Measurements from ENCODE around the gene CRTC2. TPM values are rescaled to one million over a fixed set of nuclear protein-coding genes. Genes with fewer than 3 reads are reported as not detected.

The CRTC2 gene
- total RNA-seq, 1 experiment from 2014 or later = 45.7 TPM

GRCh38 chr1:153985341-153985912 is 27.0 kb upstream of the CRTC2 start:
- Histone ChIP-seq H4K8ac (replicated peaks; ENCODE audit: insufficient read length, low read depth, low read length) (no peak overlapping the region), H2BK15ac (ENCODE audit: low read depth, low read length) (no peak overlapping the region), H4K5ac (ENCODE audit: insufficient read length, low read depth, low read length) (no peak overlapping the region), H3K79me2 (ENCODE audit: insufficient read depth, low read length) (peaks cover 1% of the 10 kb centered on the region; the same call in 1 of the 2 replicates), H3K4me1 (ENCODE audit: insufficient read depth, low read length) (no peaks in the 10 kb centered on the region), H3K4me2 (ENCODE audit: insufficient read depth, insufficient read length, low read length) (peak overlapping the region; percentile 84), H3K23ac (ENCODE audit: insufficient read length, low read depth, low read length) (no peak overlapping the region), H3T11ph (ENCODE audit: low read length) (no peak overlapping the region), H3K27me3 (ENCODE audit: insufficient read depth, low read length) (no peaks in the 10 kb centered on the region), H2BK5ac (ENCODE audit: insufficient read length, low read length) (no peak overlapping the region), H3K4ac (ENCODE audit: low read depth, low read length) (no peak overlapping the region), H3K79me1 (ENCODE audit: insufficient read depth, low read depth, low read length, poor library complexity, severe bottlenecking) (no peaks in the 10 kb centered on the region), H3K56ac (ENCODE audit: insufficient read length, low read depth, low read length) (no peak overlapping the region), H3K14ac (ENCODE audit: insufficient read depth, low read length) (peak overlapping the region; percentile 23), H3K27ac (ENCODE audit: insufficient read length, low read depth, low read length) (no peak overlapping the region), H3K9me3 (ENCODE audit: control insufficient read depth, low read depth, low read length) (no peaks in the 10 kb centered on the region), H3K23me2 (ENCODE audit: insufficient read length, low read depth, low read length, poor library complexity, severe bottlenecking) (peaks cover 18% of the 10 kb centered on the region), H2AK5ac (ENCODE audit: insufficient read length, low read length) (no peak overlapping the region), H4K20me1 (ENCODE audit: control insufficient read depth, insufficient read depth, insufficient read length) (no peaks in the 10 kb centered on the region), H4K91ac (ENCODE audit: insufficient read length, low read depth, low read length) (no peak overlapping the region), H2BK12ac (ENCODE audit: insufficient read length, low read depth, low read length) (no peak overlapping the region), H2BK20ac (ENCODE audit: low read depth, low read length, poor library complexity, severe bottlenecking) (no peak overlapping the region), H2AFZ (ENCODE audit: low read length) (peak overlapping the region; percentile 15), H3K18ac (ENCODE audit: insufficient read length, low read depth, low read length) (peak overlapping the region; percentile 22), H3K9ac (ENCODE audit: extremely low read depth, insufficient read length, low read length) (peak overlapping the region; percentile 80), H2BK120ac (ENCODE audit: low read depth, low read length, poor library complexity, severe bottlenecking) (no peak overlapping the region)
- peak overlapping the region; percentile 23 to 97 (median 97); a peak in 6 of 7 replicates for H3K27ac Mint-ChIP-seq
- no peaks in the 10 kb centered on the region; a peak in 1 of 5 replicates for H3K9me3 Mint-ChIP-seq
- no peaks in the 10 kb centered on the region for H3K27me3 Mint-ChIP-seq (ENCODE audit: low read depth)
- WGBS (ENCODE audit: extremely low coverage, insufficient read length, low lambda C conversion rate) = no CpG with 5 or more reads among the region's 7 CpGs
- H3K4me3 Mint-ChIP-seq = peak overlapping the region; percentile 88 to 97
- peaks cover 13 to 35% (median 27%) of the 10 kb centered on the region in 3 experiments; a peak in 6 of 7 replicates for H3K36me3 Mint-ChIP-seq (ENCODE audit: insufficient read depth in 1 of 3, low read depth in 3 of 3)
- DNase-seq = peak; percentile 42
- TF ChIP-seq, protein P1, sequence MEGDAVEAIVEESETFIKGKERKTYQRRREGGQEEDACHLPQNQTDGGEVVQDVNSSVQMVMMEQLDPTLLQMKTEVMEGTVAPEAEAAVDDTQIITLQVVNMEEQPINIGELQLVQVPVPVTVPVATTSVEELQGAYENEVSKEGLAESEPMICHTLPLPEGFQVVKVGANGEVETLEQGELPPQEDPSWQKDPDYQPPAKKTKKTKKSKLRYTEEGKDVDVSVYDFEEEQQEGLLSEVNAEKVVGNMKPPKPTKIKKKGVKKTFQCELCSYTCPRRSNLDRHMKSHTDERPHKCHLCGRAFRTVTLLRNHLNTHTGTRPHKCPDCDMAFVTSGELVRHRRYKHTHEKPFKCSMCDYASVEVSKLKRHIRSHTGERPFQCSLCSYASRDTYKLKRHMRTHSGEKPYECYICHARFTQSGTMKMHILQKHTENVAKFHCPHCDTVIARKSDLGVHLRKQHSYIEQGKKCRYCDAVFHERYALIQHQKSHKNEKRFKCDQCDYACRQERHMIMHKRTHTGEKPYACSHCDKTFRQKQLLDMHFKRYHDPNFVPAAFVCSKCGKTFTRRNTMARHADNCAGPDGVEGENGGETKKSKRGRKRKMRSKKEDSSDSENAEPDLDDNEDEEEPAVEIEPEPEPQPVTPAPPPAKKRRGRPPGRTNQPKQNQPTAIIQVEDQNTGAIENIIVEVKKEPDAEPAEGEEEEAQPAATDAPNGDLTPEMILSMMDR (conservative IDR thresholded peaks at IDR 0.05) = no peak
- peaks cover 15 to 17% of the 10 kb centered on the region in 2 experiments for H3K4me1 Mint-ChIP-seq
